NCI-H82 treated with DMSO at 0.1 percent for 48 hours (cell line): ENCODE measurements around the gene NTF3.

Experiments
- DNase-seq: peaks from one replicate; lab custom pipeline; 2025; ENCODE audit not compliant: unreplicated experiment; lab: John Stamatoyannopoulos, UW

NTF3 gene

DNA sequence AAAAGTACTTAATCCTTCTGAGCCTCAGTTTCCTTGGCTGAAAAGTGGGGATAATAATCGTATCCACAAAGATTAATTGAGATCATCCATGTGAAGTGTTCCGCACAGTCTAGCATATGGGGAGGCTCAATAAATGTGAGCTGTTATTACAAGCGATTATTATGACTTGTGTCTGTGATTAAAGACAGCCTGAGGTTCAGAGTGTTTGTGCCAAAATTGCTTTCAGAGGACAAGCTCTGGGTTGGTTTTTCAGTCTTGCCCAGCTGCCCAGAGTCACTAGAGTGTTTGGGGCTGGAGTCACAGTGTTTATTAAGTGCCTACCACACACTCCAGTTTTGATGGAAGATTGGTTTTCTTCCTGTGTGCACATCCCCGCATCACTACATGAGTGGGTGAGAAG is 53.5 kb downstream of the NTF3 start:
- no peak for DNase-seq

DNA sequence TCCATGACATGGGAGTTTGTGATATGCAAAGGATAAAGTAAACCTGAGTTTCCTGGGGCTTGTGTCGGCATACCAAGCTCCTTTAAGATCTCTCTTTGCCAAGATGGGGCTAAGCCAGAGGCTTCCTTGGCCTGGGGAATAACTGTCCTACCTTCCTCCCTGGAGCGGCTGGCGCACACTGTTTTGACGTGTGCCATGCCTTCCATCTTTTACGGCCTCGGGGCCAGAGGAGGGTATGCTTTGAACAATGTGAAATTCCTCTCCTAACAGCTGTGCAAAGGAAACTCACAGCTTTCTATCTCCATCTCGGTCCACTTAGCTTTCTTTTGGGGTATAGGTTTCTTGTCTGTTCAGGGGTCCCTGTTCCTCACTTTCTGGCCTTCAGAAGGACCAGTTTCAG is 55.2 kb downstream of the NTF3 start:
- no peak for DNase-seq

DNA sequence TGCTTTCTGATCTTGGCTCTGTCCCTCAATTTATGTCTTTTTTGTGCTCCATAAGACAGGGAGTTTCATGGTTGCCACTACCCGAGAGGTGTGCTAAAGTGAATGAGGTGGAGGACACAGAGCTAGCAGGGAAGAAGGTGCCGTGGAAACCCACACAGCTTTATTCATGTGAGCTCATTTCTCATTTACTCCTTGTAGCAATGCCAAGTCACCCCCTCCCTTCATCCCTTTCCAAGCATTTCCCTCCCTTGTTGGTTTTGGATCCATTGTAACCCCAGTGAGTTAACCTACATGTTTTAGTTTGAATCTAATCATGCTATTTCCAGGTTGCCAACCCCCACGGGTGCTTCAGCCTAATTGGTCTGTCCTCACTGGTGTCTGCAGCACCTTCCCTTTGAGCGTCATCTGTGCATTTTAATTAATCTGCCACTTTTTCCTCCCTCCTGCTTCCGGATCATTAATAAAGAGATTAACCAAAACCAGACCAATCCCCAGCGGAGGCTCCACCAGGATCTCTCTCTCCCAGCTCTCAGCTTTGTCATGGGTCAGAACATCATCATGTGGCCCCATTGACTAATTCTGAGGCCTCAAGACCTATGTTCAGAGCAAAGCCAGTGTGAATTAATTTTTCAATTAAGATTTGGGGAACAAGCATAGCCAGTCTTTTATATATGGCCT is 56.2 kb downstream of the NTF3 start:
- peak; percentile 80 for DNase-seq

DNA sequence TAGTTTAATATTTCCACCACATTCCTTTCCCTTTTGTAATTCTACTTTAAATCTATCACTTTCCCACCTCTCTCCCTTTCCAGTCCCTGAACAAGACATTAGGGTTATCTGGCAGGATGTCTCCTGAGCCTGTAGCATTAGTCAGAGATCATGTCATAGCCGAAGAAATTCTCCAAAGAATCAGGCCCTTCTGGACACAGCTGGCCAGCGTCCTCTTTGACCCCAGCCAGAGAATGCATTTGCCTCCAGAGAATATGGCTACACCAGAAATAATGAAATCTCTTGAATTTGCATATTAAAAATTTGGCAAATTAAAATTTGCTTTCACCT is 56.7 kb downstream of the NTF3 start:
- no peak for DNase-seq

DNA sequence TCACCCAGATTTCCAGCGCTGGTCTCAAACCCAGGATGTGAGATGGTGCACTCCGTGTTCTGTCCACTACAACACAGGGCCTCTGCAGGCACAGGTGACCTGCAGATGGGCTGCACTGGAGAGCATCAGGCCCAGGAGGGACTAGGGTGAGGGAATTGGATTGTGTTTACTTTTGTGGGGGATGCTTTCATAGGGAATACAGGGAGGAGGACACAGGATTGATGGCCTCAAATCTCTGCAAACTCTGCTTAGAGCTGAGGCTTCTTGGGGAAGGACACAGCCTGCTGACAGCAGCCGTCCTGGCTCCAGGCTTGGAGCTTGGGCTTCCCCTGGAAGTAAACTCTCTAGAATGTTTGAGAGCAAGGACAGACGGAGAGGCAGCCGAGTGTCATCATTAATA is 57.1 kb downstream of the NTF3 start:
- no peak for DNase-seq

DNA sequence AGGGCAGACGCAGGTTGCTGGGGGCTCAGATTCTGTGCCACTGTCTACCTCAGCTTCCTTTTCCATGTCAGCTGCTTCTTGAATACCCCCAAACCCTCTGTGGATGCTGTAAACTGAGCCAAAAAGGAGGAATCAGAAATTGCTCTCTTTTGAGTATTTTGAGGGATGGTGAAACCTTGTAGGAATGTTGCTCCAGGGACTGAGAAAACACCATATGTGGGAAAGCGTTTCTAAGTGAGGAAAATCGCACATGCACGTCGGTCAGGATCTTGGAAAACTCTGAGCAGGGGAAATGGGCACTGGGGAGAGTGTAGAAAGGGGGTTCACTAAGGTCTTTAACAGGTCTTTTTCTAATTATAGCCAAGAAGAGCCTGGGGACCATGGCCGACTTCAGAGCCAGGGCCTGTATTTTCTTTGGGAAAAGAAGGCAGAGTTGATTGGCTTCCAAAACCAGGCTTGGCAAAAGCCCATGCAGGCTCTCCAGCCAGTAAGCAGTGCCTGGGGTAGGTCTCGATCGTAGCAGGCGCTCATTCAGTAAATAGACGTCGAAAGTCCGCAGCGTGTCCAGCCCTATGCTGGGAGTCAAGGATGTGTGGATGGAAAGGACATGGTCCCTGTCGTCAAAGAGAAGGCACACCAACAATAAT is 58.0 kb downstream of the NTF3 start:
- DNase-seq, result no peak

DNA sequence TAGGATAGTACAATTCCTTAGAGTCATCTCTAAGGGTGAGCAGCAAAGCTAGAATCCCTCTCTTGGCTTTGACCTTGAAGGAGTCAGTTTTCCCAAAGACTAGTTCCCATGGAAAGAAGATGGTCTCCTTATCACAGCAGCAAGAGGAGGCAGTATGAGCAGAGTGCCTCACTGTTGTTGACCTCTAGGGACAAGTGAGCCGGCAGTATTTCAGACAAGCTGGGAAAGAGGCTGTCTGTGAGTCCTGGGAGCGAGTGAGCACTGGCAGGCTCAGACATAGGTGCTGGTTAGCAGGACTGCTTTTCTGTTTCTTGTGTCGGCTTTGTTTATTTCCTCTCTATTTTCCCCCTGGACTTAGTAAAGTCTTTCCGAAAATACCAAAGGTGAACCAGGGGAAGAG is 60.7 kb downstream of the NTF3 start:
- no peak for DNase-seq

DNA sequence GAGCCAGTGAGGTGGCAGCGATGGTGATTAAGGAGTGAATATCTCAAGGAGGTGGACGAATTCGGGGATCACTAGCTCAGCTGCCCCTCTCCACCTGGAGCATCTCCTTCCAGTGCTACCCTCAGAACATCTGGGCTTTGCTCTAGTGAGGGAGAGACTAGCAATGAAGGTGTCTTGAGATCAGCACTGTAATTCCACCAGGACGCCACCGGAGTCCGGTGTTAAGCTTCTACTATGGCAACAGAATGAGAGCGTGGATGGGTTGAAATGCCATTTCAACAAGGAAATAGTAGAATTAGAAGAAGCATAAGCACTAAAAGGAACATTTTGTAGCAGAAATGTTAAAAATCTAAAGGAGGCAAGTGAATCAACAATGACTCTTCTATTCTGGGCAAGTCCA is 61.1 kb downstream of the NTF3 start:
- no peak for DNase-seq

DNA sequence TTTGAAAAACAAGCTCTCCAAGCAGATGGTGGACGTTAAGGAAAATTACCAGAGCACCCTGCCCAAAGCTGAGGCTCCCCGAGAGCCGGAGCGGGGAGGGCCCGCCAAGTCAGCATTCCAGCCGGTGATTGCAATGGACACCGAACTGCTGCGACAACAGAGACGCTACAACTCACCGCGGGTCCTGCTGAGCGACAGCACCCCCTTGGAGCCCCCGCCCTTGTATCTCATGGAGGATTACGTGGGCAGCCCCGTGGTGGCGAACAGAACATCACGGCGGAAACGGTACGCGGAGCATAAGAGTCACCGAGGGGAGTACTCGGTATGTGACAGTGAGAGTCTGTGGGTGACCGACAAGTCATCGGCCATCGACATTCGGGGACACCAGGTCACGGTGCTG is 62.4 kb downstream of the NTF3 start:
- DNase-seq, result no peak

DNA sequence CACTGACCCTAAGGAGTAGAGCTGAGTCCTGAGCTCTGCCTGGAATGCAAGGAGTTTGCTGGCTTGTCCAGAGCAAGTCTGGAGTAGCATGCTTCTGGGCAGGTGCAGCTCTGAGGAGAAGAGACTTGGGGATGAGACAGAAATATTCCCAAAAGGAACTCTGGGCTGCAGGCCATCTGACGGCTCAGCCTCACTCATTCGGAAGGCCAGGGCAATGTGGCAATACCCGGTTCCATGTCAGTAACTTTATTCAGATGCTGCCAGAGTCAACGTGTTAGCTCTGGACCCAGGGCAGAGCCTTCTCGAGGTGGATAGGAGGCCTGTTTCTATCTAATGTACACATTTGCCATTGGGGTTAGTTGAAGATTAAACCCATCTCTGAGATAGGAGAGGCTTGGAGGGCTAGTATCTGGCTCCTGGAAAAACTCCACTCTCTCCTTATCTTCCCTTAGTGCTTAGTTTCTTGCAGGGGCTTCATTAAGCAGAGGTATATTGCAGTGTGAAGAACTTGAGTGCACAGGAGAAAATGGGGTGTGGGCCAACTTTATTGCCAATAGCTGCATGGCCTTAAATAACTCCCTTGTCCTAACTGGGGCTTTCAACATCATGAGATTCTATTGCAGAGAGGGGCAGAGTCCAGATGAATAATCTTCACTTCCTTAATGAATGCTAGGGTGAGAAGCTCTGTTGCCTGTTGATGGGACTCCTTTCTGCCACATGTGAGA is 65.6 kb downstream of the NTF3 start:
- no peak for DNase-seq

DNA sequence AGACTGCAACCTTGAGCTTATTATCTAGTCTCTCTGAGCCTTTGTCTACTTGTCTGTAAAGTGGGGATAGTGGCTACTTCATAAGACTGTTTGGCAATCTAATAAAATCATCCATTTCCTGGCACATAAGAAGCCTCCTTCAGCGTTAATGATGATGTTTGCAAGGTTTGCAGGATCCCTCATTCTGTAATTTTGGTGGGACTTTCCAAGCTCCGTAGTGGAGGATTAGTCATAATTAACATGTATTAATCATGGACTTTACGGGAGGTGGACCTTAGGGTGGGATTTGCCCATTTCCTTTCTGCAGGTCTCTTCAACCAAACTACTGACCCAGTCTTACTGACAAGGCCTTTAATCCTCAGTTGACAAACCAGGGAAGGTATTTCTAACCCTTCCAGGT is 66.2 kb downstream of the NTF3 start:
- DNase-seq, result no peak

DNA sequence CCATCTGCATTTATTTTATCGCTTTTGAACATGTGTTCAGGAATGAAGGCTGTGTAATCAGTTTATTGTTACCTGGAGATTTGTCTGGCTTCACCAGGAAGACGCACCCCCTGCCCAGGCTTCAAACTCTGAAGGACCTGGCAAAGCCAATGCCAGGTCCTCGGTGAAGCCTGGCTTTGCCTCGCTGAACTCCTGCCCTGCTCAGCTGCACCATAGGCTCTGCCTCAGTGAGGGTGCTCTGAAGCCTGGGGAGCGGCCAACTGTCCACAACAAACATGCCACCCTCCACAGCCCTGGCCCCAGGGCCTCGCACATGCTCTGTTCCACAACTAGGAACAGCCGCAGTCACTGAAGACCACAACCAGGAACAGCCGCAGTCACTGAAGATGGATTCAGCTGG is 66.9 kb downstream of the NTF3 start:
- DNase-seq, result no peak

DNA sequence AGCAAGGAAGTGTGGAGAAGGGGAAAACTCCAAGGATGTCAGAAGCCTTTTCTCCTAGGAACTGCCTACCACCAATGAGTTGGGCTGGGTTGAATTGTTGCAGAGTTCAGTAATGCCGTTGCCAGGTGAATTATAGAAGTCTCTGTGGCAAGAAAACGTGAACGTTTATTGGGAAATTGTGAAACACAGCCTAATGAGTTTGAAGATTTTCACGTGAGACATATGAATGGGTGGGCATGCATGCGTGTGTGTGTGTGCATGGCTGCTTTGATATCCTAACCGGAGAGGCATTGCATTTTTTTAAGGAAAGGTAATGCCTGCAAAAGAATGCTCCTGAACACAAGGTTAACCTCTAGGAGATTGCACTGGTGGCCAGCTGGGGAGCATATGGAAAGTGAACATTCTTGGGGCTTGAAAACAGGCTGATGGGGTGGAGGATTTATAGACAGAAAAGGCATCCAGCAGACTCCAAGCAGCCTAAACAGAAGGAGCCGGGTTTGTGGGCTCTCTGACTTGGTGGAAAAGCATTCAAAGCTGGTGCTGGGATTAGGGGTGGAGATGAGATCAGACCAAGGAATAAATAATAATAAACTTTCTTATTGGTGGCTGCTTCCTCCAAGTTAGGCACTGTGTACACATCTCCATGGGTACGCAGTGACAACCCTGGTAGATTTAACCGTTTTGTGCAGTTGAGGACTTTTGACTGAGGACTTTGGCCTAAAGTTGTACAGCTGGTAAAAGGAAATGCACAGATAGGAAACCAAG is 67.8 kb downstream of the NTF3 start:
- DNase-seq, result no peak

DNA sequence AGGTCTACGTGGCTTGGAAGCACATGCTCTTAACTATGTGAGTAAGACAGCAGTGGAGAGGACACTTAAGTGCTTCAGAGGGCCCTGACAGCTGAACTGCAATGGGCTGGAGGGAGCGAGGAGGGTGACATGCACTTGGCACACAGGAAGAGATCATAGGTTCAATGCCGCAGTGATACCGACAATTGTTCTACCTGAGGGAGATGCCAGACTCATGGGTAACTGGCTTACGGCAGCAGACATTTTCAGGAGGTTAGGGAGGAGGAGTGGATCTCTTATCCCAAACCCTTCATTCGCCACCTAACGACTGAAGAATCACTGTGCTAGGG is 68.4 kb downstream of the NTF3 start:
- no peak for DNase-seq

DNA sequence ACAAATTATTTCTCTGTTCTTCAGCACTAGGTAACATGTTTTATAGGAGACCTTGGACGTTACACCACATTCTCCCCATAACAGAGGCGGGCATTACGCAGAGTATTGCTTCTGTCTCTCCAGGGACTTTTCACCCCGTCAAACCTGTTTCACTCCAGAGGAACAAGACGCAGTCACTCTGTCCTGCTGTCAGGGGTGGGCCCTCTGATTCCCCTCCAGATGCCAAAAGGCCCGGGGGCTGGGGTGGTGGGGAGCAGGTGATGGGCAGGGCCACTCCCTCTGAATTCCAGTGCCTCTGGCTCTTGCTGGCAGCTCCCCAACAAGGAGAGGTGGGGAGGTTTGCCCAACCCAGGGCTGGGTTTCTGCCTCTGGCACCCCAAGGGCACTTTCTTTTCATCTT is 71.9 kb downstream of the NTF3 start:
- DNase-seq, result no peak

DNA sequence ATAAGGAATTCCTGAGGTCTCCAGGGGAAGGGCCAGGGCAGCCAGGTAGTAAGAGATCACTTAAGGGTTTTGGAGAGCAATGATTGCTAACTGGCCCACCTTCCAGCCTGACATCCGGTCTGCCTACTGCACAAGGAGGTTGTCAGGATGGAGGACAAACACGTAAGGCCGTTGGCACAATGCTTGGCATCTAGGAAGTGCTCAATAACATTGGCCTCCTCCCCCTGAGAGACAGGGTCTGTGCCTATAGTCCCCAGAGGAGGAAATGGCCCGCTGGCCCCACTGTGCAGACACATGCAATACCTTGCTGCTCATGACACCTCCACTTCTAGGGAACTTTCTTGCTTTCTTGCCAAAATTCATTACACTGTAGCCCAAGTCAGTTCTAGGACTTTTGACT is 73.2 kb downstream of the NTF3 start:
- DNase-seq, result no peak

DNA sequence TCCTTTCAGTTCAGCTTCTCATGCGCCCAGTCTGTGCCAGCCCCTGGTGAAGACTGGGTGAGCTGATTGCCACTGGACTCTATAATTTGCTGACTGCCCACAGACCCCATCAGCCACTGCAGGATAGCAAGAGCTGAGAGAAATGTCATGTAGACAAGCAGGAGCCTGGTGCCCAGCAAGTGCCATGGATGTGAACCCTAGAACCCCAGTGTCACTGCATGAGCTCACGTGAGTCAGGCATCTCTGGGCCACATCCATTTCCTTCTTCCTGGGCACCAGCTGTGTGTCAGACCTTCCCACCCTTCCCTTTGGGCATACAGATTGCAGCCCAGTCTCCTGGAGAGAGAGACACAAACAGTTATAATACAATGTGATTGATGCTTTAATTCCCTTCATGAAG is 73.8 kb downstream of the NTF3 start:
- no peak for DNase-seq

DNA sequence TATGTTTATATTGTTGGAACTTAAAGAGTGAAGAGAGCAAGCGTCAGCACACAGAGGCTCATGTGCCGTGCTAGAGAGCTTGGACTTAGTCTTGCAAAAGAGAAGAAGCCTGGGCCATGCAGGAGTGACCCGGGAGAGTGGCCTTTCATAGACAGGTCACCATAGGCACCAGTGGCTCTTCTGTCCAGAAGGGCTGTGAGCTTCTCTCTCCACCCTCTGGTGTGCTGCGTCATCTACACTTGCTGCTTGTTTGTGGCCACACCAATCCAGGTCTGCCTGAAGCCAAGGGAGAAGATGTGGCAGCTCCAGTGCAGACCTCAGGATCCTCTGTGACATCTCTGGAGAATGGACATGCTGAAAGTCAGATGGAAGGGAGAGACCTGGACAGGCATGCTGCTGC is 74.4 kb downstream of the NTF3 start:
- DNase-seq, result no peak

DNA sequence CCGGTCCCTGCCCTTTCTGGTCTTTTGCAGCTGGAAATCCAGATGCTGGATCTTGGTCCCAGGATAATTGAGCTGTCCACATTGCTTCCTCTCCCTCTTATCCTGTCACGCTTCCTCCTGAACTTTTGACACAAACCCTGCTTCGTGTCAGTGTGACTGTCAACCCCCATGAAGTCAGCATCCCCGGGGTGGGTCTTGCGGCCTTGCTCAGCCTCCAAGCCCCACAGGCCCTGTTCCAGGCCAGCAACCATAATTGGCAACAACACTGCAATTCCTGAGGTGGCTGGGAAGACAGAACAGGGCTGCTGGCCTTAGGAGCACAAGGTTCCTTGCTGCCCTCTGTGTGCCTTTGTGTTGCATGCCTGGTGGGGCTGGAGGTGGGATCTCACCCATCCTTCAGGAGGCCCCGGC is 74.9 kb downstream of the NTF3 start:
- DNase-seq, result no peak

DNA sequence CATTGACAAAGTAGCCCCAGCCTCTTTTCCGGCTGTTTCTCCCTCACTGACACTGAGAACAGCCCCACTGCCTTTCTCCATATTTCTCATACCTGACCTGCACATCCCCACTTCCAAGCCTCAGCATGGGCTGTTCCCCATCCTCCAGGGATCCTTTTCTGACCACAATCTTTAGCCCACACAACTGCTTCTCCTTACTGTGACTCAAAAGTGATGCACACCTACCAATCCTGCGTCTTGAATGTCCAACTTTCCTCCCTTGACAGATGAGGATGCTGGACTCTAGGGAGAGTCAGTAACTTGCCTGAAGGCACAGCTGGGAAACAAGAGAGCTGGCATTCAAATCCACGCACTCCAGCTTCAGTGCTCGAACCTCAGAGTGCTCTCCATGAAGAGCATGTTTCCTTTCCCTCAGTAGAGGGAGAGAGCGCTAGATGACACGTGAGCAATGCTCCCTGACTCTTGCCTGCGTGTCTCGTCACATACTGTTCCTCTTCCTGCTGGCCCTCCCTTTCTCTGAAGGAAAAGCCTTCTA is 75.6 kb downstream of the NTF3 start:
- DNase-seq, result no peak

DNA sequence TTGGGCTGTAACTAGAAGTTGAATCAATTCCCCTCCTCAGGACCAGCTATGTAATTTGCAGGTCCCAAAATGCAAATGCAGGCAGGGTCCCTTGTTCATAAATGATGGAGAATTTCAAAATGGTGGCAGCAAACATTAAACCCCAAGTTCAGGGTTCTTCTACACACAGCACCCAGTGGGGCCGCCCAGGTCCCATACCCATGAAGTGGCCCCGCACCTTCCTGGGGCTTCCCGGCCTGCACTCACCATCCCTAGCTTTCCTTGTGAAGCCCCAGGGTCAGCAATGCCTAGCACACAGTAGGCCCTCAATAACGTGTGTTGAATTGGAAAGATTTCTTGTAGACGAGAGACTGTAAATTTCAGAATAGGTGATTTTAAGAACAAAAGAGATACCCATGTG is 76.0 kb downstream of the NTF3 start:
- DNase-seq, result no peak

DNA sequence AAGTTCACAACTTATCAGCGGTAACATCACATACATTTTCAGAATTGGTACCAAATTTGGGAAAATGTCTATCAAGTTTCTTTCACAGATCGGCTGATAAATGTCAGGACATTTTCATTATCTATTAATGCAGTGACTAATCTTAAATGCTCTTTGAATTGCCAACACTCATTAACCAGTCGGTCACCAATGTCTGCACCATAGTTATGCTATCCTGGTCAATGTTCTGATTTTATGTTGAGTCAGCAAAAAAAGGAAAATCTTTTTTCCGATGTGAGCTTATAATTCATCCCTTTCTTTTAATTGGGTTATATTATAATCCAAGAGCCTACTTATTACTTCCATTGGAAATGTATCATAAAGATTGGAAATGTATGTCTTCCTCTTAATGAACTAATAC is 77.2 kb downstream of the NTF3 start:
- no peak for DNase-seq
